Measurements from ENCODE around the gene TSPAN9.

DNA sequence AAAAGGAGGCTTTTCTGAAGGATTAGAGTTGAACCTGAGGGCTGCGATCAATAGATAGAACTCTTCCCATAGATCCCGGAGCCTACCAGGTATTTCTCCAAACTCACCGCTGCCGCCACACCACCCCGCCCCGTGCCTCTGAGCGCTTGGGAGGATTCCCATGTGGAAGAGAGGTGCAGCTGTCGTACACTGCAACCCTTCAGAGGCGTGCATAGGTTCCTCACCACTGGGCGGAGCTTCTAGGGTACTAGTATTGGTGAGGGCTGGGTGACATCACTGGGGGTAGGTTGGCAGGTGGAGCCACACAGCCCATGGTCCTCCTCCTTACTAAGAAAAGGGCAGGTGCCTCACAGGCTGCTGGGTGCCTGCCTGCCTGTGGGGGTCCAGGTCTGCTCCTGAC is 127.0 kb downstream of the TSPAN9 start:
- TF ChIP-seq, protein P1, sequence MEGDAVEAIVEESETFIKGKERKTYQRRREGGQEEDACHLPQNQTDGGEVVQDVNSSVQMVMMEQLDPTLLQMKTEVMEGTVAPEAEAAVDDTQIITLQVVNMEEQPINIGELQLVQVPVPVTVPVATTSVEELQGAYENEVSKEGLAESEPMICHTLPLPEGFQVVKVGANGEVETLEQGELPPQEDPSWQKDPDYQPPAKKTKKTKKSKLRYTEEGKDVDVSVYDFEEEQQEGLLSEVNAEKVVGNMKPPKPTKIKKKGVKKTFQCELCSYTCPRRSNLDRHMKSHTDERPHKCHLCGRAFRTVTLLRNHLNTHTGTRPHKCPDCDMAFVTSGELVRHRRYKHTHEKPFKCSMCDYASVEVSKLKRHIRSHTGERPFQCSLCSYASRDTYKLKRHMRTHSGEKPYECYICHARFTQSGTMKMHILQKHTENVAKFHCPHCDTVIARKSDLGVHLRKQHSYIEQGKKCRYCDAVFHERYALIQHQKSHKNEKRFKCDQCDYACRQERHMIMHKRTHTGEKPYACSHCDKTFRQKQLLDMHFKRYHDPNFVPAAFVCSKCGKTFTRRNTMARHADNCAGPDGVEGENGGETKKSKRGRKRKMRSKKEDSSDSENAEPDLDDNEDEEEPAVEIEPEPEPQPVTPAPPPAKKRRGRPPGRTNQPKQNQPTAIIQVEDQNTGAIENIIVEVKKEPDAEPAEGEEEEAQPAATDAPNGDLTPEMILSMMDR (IDR thresholded peaks at IDR 0.05), result no peak
- TF ChIP-seq POLR2A (IDR thresholded peaks at IDR 0.05), result no peak

Measured in lower leg skin (tissue), 3 donors.